ENCODE data around the gene NTNG1. TPM values are rescaled to one million over a fixed set of nuclear protein-coding genes. Genes with fewer than 3 reads are reported as not detected.

NTNG1 gene
- total RNA-seq, 1 donor from 2014 or later = 9.6 TPM

DNA sequence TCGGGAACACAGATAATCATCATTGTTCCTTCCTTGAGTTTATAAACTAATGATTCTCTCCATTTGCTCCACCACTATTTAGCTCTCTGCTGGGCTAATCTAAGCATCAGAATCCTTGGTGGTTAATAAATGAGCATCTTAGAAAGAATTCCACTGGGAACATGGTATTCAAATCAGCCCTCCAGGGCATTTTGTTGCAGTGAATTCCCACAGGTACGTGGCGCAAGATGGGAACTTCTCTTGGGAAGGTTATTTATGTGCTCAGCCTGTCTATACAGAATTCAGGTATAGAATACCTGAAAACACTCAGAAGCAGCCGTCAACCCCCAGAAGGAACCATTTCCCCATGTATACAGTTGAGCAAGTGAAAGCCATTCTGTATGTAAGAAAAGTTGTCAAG, 131.5 kb downstream of the NTNG1 start:
- Histone ChIP-seq H3K27ac (no peak overlapping the region), H3K27me3 (ENCODE audit: low read depth) (no peaks in the 10 kb centered on the region), H3K4me3 (no peak overlapping the region), H3K4me1 (peaks cover 6% of the 10 kb centered on the region), H3K36me3 (no peaks in the 10 kb centered on the region), H3K9me3 (no peaks in the 10 kb centered on the region)
- TF ChIP-seq CTCF (IDR thresholded peaks at IDR 0.05) = no peak
- intact Hi-C loops (cut with DNase I) = no loop called here
- DNase-seq (no peak), ATAC-seq (no peak)

- H3K27me3 ChIP-seq (ENCODE audit: low read depth) = no peaks in the 10 kb centered on the region
- H3K9me3 ChIP-seq = no peaks in the 10 kb centered on the region
- H3K27ac ChIP-seq = no peak overlapping the region
- peaks cover 6% of the 10 kb centered on the region for H3K4me1 ChIP-seq
- no peak for TF ChIP-seq CTCF (IDR thresholded peaks at IDR 0.05)
- intact Hi-C loops (cut with DNase I) = no loop called here
- H3K4me3 ChIP-seq = no peak overlapping the region
- no peaks in the 10 kb centered on the region for H3K36me3 ChIP-seq
- ATAC-seq (no peak), DNase-seq (no peak)
Measured at GRCh38 chr1:107273515-107273914, 132.7 kb downstream of the NTNG1 start.

GRCh38 chr1:107274227-107274626, 133.4 kb downstream of the NTNG1 start:
- H3K4me1 ChIP-seq = peaks cover 6% of the 10 kb centered on the region
- no peaks in the 10 kb centered on the region for H3K36me3 ChIP-seq
- H3K9me3 ChIP-seq = no peaks in the 10 kb centered on the region
- intact Hi-C loops (cut with DNase I) = no loop called here
- H3K27me3 ChIP-seq (ENCODE audit: low read depth) = no peaks in the 10 kb centered on the region
- no peak for DNase-seq
- no peak overlapping the region for H3K27ac ChIP-seq
- no peak for TF ChIP-seq CTCF (IDR thresholded peaks at IDR 0.05)
- no peak overlapping the region for H3K4me3 ChIP-seq
- ATAC-seq = peak in 1 of 2 donors; percentile 49

GRCh38 chr1:107276247-107276646, 135.4 kb downstream of the NTNG1 start:
- Histone ChIP-seq H3K36me3 (no peaks in the 10 kb centered on the region), H3K9me3 (no peaks in the 10 kb centered on the region), H3K4me1 (peaks cover 6% of the 10 kb centered on the region), H3K27ac (no peak overlapping the region), H3K27me3 (ENCODE audit: low read depth) (no peaks in the 10 kb centered on the region), H3K4me3 (no peak overlapping the region)
- intact Hi-C loops (cut with DNase I) = no loop called here
- TF ChIP-seq CTCF (IDR thresholded peaks at IDR 0.05) = no peak
- DNase-seq (no peak), ATAC-seq (no peak)

DNA sequence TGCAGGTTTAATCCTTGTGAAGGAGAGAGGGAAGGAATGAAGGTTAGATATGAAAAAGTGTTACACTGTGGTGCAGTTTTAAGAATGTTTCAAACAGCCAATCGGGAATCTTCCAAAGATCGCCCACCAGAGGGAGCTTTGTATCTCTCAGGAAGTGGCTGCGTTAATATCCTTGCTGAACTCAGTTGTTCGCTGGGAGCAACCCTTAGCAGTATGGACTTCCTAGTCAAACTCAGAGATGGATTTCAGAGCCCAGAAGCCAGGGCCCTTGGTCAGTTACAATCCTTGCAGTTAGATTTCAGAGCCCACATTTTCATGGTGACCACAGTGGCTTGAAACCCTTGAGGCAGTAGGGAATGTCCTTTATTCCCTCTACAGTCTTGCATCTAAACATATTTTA, 136.2 kb downstream of the NTNG1 start:
- no peak for DNase-seq
- no peaks in the 10 kb centered on the region for H3K27me3 ChIP-seq (ENCODE audit: low read depth)
- intact Hi-C loops (cut with DNase I) = no loop called here
- no peak overlapping the region for H3K27ac ChIP-seq
- peaks cover 6% of the 10 kb centered on the region for H3K4me1 ChIP-seq
- H3K36me3 ChIP-seq = no peaks in the 10 kb centered on the region
- H3K9me3 ChIP-seq = no peaks in the 10 kb centered on the region
- TF ChIP-seq CTCF (IDR thresholded peaks at IDR 0.05) = peak; percentile 38
- no peak overlapping the region for H3K4me3 ChIP-seq
- no peak for ATAC-seq

GRCh38 chr1:107286125-107286524, 145.3 kb downstream of the NTNG1 start:
- TF ChIP-seq CTCF (IDR thresholded peaks at IDR 0.05) = no peak
- no peaks in the 10 kb centered on the region for H3K9me3 ChIP-seq
- intact Hi-C loops (cut with DNase I) = no loop called here
- no peak overlapping the region for H3K4me3 ChIP-seq
- no peaks in the 10 kb centered on the region for H3K36me3 ChIP-seq
- no peak for ATAC-seq
- no peaks in the 10 kb centered on the region for H3K4me1 ChIP-seq
- DNase-seq = no peak
- no peaks in the 10 kb centered on the region for H3K27me3 ChIP-seq (ENCODE audit: low read depth)
- H3K27ac ChIP-seq = no peak overlapping the region
